Esophagus squamous epithelium (tissue), 4 donors: Measurements from ENCODE around the gene CNGB1.

Experiments
- POLR2A ChIP-seq, 4 donors: fragments of 450-650 bp; IDR thresholded peaks; one replicate each; pipeline ENCODE4 v1.6.1; 2017; ENCODE audit warnings: antibody characterized with exemption in 4 of 4, mild to moderate bottlenecking in 4 of 4, moderate library complexity in 3 of 4
- TF ChIP-seq, protein P1 (sequence below), 6 experiments: fragments of 450-650 bp in 4 of 6; fragments of 200-600 bp in 2 of 6; sonication (generic) in 2 of 6; IDR thresholded peaks; one replicate each; pipeline ENCODE4 v1.5.1; 2016 to 2019; ENCODE audit warnings: antibody characterized with exemption in 6 of 6, mild to moderate bottlenecking in 4 of 6, moderate library complexity in 4 of 6

DNA sequence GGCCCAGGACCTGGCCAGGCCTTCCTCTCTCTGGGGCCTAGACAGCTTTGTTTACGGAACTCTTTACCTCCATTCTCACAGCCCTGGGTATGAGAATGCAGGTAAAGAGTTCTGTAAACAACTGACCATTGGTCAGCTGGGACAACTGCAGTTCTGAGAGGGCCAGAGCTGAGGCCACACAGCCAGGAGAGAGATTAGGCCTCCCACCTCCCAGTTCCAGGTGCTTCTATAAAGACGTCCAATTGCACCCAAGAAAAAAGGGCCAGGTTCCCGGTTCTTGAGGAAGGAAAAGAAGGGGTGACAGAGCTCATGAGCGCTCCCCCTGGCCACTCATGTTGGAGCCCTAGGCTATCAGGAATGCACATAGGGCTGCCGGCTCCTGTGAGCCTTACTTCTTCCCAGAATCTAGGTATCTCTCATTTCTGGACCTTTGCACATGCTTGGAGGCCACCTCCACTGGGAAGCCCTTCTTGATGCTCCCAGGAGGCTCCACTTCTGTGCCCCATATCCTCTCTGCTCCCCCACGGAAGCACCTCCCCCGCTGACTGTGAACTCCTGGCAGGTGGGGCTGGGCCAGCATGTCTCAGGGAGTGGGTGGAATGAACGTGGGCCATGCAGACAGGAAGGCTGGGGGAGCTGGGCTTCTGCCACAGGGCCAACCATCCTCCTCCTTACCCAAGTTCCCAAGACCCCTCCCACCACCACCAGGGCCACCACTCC lies 13.1 kb downstream of the CNGB1 start:
- TF ChIP-seq, protein P1, sequence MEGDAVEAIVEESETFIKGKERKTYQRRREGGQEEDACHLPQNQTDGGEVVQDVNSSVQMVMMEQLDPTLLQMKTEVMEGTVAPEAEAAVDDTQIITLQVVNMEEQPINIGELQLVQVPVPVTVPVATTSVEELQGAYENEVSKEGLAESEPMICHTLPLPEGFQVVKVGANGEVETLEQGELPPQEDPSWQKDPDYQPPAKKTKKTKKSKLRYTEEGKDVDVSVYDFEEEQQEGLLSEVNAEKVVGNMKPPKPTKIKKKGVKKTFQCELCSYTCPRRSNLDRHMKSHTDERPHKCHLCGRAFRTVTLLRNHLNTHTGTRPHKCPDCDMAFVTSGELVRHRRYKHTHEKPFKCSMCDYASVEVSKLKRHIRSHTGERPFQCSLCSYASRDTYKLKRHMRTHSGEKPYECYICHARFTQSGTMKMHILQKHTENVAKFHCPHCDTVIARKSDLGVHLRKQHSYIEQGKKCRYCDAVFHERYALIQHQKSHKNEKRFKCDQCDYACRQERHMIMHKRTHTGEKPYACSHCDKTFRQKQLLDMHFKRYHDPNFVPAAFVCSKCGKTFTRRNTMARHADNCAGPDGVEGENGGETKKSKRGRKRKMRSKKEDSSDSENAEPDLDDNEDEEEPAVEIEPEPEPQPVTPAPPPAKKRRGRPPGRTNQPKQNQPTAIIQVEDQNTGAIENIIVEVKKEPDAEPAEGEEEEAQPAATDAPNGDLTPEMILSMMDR (IDR thresholded peaks at IDR 0.05), result no peak
- no peak for TF ChIP-seq POLR2A (IDR thresholded peaks at IDR 0.05)
